Measurements from ENCODE around the gene CYP4F3. TPM values are rescaled to one million over a fixed set of nuclear protein-coding genes. Genes with fewer than 3 reads are reported as not detected.

CYP4F3 gene
- total RNA-seq, 1 experiment from 2014 or later: not detected

DNA sequence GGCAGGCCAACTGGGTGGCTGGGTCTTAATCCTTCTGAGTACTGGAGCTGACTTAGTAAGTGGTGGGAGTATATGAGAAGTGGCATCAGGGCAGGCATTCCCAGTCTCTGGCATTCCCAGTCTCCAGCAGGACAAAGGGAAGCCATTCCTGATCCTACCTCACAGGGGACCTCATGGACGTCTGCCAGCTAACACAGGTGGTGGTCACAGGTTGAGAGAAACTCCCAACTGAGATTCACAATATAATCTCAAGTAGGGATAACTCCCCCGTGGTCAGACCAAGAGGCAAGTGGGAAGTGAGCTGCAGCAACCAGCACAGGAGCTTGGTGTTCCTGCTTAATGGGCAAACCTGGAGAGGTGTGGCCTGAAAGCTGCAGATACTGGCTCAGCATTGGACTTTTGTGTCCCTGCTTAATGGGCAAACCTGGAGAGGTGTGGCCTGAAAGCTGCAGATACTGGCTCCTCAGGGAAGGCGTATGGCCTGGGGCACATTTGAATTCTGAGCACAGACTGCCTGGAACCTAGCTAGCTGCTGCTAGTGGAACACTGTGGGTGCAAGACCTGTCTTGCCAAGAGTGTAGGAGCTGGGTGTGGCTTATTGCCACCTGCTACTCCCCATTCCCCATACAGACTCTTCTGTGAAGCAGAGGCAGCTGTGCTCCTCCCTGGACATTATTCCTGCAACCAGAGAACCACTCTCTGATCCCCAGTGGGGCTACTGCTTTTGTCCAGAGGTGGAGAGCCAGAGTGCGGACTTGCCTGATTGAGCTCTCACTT lies 61.2 kb downstream of the CYP4F3 start:
- no peak for DNase-seq
- no peak overlapping the region for H3K56ac ChIP-seq (ENCODE audit: insufficient read length, low read depth, low read length)
- peaks cover 69% of the 10 kb centered on the region for H3K9me3 ChIP-seq (ENCODE audit: control insufficient read depth, low read depth, low read length)
- H3K4me3 Mint-ChIP-seq: no peak overlapping the region
- H3K36me3 Mint-ChIP-seq (ENCODE audit: insufficient read depth in 1 of 3, low read depth in 3 of 3): peaks cover 4 to 22% (median 12%) of the 10 kb centered on the region in 3 experiments; a peak in 4 of 7 replicates
- H3K27ac ChIP-seq (ENCODE audit: insufficient read length, low read depth, low read length): no peak overlapping the region
- peaks cover 78 to 90% of the 10 kb centered on the region in 2 experiments for H3K9me3 Mint-ChIP-seq
- no peaks in the 10 kb centered on the region for H3K79me1 ChIP-seq (ENCODE audit: insufficient read depth, low read depth, low read length, poor library complexity, severe bottlenecking)
- H3K23me2 ChIP-seq (ENCODE audit: insufficient read length, low read depth, low read length, poor library complexity, severe bottlenecking): no peaks in the 10 kb centered on the region
- H2AK5ac ChIP-seq (ENCODE audit: insufficient read length, low read length): no peak overlapping the region
- H3K18ac ChIP-seq (ENCODE audit: insufficient read length, low read depth, low read length): no peak overlapping the region
- no peak overlapping the region for H2BK120ac ChIP-seq (ENCODE audit: low read depth, low read length, poor library complexity, severe bottlenecking)
- H3K4me1 ChIP-seq (ENCODE audit: insufficient read depth, low read length): no peaks in the 10 kb centered on the region
- no peak overlapping the region for H4K91ac ChIP-seq (ENCODE audit: insufficient read length, low read depth, low read length)
- H3K27me3 ChIP-seq (ENCODE audit: insufficient read depth, low read length): no peaks in the 10 kb centered on the region
- no peak overlapping the region for H4K8ac ChIP-seq (replicated peaks; ENCODE audit: insufficient read length, low read depth, low read length)
- no peak overlapping the region for H3K9ac ChIP-seq (ENCODE audit: extremely low read depth, insufficient read length, low read length)
- TF ChIP-seq, protein P1, sequence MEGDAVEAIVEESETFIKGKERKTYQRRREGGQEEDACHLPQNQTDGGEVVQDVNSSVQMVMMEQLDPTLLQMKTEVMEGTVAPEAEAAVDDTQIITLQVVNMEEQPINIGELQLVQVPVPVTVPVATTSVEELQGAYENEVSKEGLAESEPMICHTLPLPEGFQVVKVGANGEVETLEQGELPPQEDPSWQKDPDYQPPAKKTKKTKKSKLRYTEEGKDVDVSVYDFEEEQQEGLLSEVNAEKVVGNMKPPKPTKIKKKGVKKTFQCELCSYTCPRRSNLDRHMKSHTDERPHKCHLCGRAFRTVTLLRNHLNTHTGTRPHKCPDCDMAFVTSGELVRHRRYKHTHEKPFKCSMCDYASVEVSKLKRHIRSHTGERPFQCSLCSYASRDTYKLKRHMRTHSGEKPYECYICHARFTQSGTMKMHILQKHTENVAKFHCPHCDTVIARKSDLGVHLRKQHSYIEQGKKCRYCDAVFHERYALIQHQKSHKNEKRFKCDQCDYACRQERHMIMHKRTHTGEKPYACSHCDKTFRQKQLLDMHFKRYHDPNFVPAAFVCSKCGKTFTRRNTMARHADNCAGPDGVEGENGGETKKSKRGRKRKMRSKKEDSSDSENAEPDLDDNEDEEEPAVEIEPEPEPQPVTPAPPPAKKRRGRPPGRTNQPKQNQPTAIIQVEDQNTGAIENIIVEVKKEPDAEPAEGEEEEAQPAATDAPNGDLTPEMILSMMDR (conservative IDR thresholded peaks at IDR 0.05): no peak
- H3K27me3 Mint-ChIP-seq (ENCODE audit: low read depth): no peaks in the 10 kb centered on the region; the same call in 1 of the 2 replicates
- H3K4me1 Mint-ChIP-seq: no peaks in the 10 kb centered on the region
- no peak overlapping the region for H3K27ac Mint-ChIP-seq
- H2BK15ac ChIP-seq (ENCODE audit: low read depth, low read length): no peak overlapping the region
- no peak overlapping the region for H3K23ac ChIP-seq (ENCODE audit: insufficient read length, low read depth, low read length)
- no peak overlapping the region for H3T11ph ChIP-seq (ENCODE audit: low read length)
- no peak overlapping the region for H3K4ac ChIP-seq (ENCODE audit: low read depth, low read length)
- no peak overlapping the region for H2BK5ac ChIP-seq (ENCODE audit: insufficient read length, low read length)
- H3K79me2 ChIP-seq (ENCODE audit: insufficient read depth, low read length): no peaks in the 10 kb centered on the region
- H2BK12ac ChIP-seq (ENCODE audit: insufficient read length, low read depth, low read length): no peak overlapping the region
- WGBS (ENCODE audit: extremely low coverage, insufficient read length, low lambda C conversion rate): no CpG with 5 or more reads among the region's 4 CpGs
- no peak overlapping the region for H4K5ac ChIP-seq (ENCODE audit: insufficient read length, low read depth, low read length)
- no peak overlapping the region for H3K14ac ChIP-seq (ENCODE audit: insufficient read depth, low read length)
- no peak overlapping the region for H2BK20ac ChIP-seq (ENCODE audit: low read depth, low read length, poor library complexity, severe bottlenecking)
- no peak overlapping the region for H2AFZ ChIP-seq (ENCODE audit: low read length)
- H3K4me2 ChIP-seq (ENCODE audit: insufficient read depth, insufficient read length, low read length): no peak overlapping the region
- H4K20me1 ChIP-seq (ENCODE audit: control insufficient read depth, insufficient read depth, insufficient read length): no peaks in the 10 kb centered on the region

Measured in H9 (cell line).